CD4-positive, CD25-positive, alpha-beta regulatory T cell (primary cell): ENCODE data around the gene WDR27. TPM values are rescaled to one million over a fixed set of nuclear protein-coding genes. Genes with fewer than 3 reads are reported as not detected.

ENCODE experiments used
- ATAC-seq, 2 donors: fragments of 150-1000 bp; cut with Tn5 transposase; one replicate each; pipeline ENCODE4 v1.10.0; 2021; ENCODE audit warnings: low read depth in 2 of 2, moderate number of reproducible peaks in 2 of 2, moderate library complexity in 1 of 2
- DNase-seq, 3 donors: peaks; one replicate each; pipeline versions ENCODE4 v3.0.0 to v3.0.0-alpha.2; 2012 to 2022; ENCODE audit warnings: mixed read lengths in 1 of 3
- H3K27ac ChIP-seq: one replicate; pipeline ENCODE4 v1.7.0; 2013; ENCODE audit warnings: mild to moderate bottlenecking, low read length; ENCODE audit not compliant: insufficient read depth, poor library complexity, severe bottlenecking
- H3K27me3 ChIP-seq: one replicate; pipeline ENCODE4 v1.7.0; 2013; ENCODE audit warnings: low read length; ENCODE audit not compliant: control insufficient read depth, insufficient read depth
- H3K36me3 ChIP-seq: one replicate; pipeline ENCODE4 v1.7.0; 2013; ENCODE audit warnings: mild to moderate bottlenecking, low read length, moderate library complexity; ENCODE audit not compliant: control insufficient read depth, insufficient read depth
- H3K4me1 ChIP-seq: 2 replicates; pipeline ENCODE4 v1.7.0; 2013; ENCODE audit warnings: mild to moderate bottlenecking, low read length; ENCODE audit not compliant: insufficient read depth, control insufficient read depth, poor library complexity, severe bottlenecking
- H3K4me3 ChIP-seq: one replicate; pipeline ENCODE4 v1.7.0; 2013; ENCODE audit warnings: low read depth, mild to moderate bottlenecking, low read length, moderate library complexity
- H3K9me3 ChIP-seq, 2 experiments: 1 replicate in 1 of 2; 2 replicates in 1 of 2; pipeline ENCODE4 v1.7.0; 2013; ENCODE audit warnings: low read length in 2 of 2, mild to moderate bottlenecking in 1 of 2, moderate library complexity in 1 of 2; ENCODE audit not compliant: control insufficient read depth in 2 of 2
- H3K27ac Mint-ChIP-seq, 3 donors: one replicate each; pipeline ENCODE4 v1.8.0; 2020 to 2022; ENCODE audit warnings: mild to moderate bottlenecking in 3 of 3, mixed read lengths in 3 of 3, moderate library complexity in 2 of 3
- H3K27me3 Mint-ChIP-seq: one replicate; pipeline ENCODE4 v1.8.0; 2022; ENCODE audit warnings: mild to moderate bottlenecking, mixed read lengths
- H3K36me3 Mint-ChIP-seq: one replicate; pipeline ENCODE4 v1.8.0; 2020; ENCODE audit warnings: mixed read lengths
- H3K4me1 Mint-ChIP-seq, 4 donors: one replicate each; pipeline ENCODE4 v1.8.0; 2020 to 2022; ENCODE audit warnings: mixed read lengths in 4 of 4, mild to moderate bottlenecking in 1 of 4
- H3K4me3 Mint-ChIP-seq, 4 donors: one replicate each; pipeline ENCODE4 v1.8.0; 2020 to 2022; ENCODE audit warnings: mild to moderate bottlenecking in 4 of 4, mixed read lengths in 4 of 4, moderate library complexity in 3 of 4
- H3K9me3 Mint-ChIP-seq, 7 donors: one replicate each; pipeline ENCODE4 v1.8.0; 2020 to 2022; ENCODE audit warnings: mixed read lengths in 7 of 7, mild to moderate bottlenecking in 3 of 7, moderate library complexity in 2 of 7
- polyA plus RNA-seq, 4 donors: library from polyadenylated mRNA; unstranded; fragments of 300-500 nt; fragmentation: Illumina TruSeq; gene quantifications; one replicate each; pipeline ENCODE4 v1.2.3, GENCODE V29; 2021
- total RNA-seq: library from RNA; stranded (reverse); gene quantifications from one replicate; pipeline ENCODE4 v1.2.3, GENCODE V29; 2022

The WDR27 gene
- total and polyA plus RNA-seq, 5 donors from 2014 or later = 3.7 to 30.7 (median 5.1) TPM

DNA sequence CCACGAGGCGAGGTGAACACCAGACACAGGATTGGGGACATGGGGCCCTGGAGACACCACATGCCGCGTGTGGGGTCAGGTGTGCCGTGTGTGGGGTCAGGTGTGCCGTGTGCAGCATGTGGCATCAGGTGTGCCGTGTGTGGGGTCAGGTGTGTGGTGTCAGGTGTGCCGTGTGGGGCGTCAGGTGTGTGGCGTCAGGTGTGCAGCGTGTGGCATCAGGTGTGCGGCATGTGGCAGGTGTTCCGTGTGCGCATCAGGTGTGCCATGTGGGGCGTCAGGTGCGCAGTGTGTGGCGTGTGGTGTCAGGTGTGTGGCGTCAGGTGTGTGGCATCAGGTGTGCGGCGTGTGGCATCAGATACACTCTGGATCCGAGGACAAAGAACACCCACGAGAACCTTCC, 77.9 kb downstream of the WDR27 start:
- H3K36me3 Mint-ChIP-seq = peaks cover 16% of the 10 kb centered on the region
- H3K4me3 Mint-ChIP-seq = no peak overlapping the region
- Histone ChIP-seq H3K4me3 (no peak overlapping the region), H3K36me3 (no peaks in the 10 kb centered on the region), H3K9me3 (no peaks in the 10 kb centered on the region), H3K27me3 (no peaks in the 10 kb centered on the region), H3K4me1 (no peaks in the 10 kb centered on the region), H3K27ac (no peak overlapping the region)
- no peaks in the 10 kb centered on the region for H3K27me3 Mint-ChIP-seq
- ATAC-seq (no peak), DNase-seq (no peak)
- no peaks in the 10 kb centered on the region for H3K9me3 Mint-ChIP-seq
- H3K27ac Mint-ChIP-seq = peak overlapping the region in 1 of 3 donors; percentile 51
- no peaks in the 10 kb centered on the region for H3K4me1 Mint-ChIP-seq

DNA sequence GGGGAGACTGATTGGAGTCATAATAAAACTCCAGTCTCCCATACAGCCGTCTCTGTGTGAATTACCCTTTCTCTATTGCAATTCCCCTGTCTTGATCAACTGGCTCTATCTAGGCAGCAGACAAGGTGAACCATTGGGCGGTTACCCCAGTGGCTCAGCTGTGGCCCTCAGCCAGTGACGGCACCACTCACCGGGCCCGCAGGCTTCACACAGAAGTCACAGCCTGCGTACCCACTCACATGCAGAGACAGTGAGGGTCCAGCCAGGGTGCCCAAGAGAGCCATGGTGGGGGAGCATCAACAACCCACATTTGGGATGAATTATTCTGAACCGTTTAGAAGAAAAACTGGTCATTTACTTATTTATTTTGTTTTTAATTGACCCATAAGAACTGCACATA, 78.5 kb downstream of the WDR27 start:
- H3K9me3 ChIP-seq = no peaks in the 10 kb centered on the region
- Mint-ChIP-seq H3K4me1 (no peaks in the 10 kb centered on the region), H3K36me3 (peaks cover 16% of the 10 kb centered on the region), H3K27me3 (no peaks in the 10 kb centered on the region), H3K4me3 (no peak overlapping the region), H3K9me3 (no peaks in the 10 kb centered on the region), H3K27ac (no peak overlapping the region)
- no peaks in the 10 kb centered on the region for H3K27me3 ChIP-seq
- no peak overlapping the region for H3K27ac ChIP-seq
- no peaks in the 10 kb centered on the region for H3K4me1 ChIP-seq
- ATAC-seq (no peak), DNase-seq (no peak)
- H3K36me3 ChIP-seq = no peaks in the 10 kb centered on the region
- H3K4me3 ChIP-seq = no peak overlapping the region

DNA sequence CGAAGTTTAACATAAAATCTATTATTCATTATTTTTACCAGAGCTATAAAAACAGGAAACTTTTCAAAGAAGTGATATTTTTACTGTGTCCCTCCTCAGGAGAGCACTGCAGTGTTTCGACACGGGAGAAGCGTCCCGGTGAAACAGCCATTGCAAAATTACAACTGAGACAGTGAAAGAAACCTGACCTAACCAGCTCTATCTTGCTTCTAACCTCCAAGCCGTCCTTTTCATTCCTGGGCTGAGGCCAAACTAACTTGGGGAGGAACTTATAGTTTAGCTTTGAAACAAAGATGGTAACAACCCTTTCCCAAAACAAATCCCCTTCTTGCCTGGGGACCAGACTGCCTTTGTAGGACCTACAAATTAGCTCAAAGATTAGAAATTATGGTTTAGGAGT, 79.2 kb downstream of the WDR27 start:
- H3K4me1 Mint-ChIP-seq = no peaks in the 10 kb centered on the region
- H3K9me3 Mint-ChIP-seq = no peaks in the 10 kb centered on the region
- H3K27me3 Mint-ChIP-seq = no peaks in the 10 kb centered on the region
- H3K4me3 Mint-ChIP-seq = no peak overlapping the region
- ATAC-seq (no peak), DNase-seq (no peak)
- Histone ChIP-seq H3K4me1 (no peaks in the 10 kb centered on the region), H3K9me3 (no peaks in the 10 kb centered on the region), H3K27me3 (no peaks in the 10 kb centered on the region), H3K4me3 (no peak overlapping the region), H3K36me3 (no peaks in the 10 kb centered on the region), H3K27ac (no peak overlapping the region)
- peaks cover 16% of the 10 kb centered on the region for H3K36me3 Mint-ChIP-seq
- H3K27ac Mint-ChIP-seq = no peak overlapping the region

DNA sequence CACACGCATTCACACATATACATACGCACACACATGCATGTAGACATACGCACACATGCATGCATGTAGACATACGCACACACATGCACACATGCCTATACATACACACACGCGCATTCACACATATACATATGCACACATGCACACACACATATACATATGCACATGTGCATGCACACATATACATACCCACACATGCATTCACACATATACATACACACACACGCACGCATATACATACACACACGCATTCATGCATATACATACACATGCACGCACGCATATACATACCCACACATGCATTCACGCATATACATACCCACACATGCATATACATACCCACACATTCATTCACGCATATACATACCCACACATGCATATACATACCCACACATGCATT, 80.5 kb downstream of the WDR27 start:
- no peaks in the 10 kb centered on the region for H3K4me1 ChIP-seq
- no peak overlapping the region for H3K4me3 ChIP-seq
- H3K9me3 ChIP-seq = no peaks in the 10 kb centered on the region
- Mint-ChIP-seq H3K36me3 (peaks cover 7% of the 10 kb centered on the region), H3K4me1 (peaks cover 0 to 6% (median 0%) of the 10 kb centered on the region in 4 donors), H3K27ac (no peak overlapping the region), H3K27me3 (no peaks in the 10 kb centered on the region), H3K9me3 (peaks cover 0 to 6% (median 0%) of the 10 kb centered on the region in 7 donors), H3K4me3 (no peak overlapping the region)
- H3K27me3 ChIP-seq = no peaks in the 10 kb centered on the region
- H3K27ac ChIP-seq = no peak overlapping the region
- no peak for DNase-seq
- ATAC-seq = no peak
- no peaks in the 10 kb centered on the region for H3K36me3 ChIP-seq

DNA sequence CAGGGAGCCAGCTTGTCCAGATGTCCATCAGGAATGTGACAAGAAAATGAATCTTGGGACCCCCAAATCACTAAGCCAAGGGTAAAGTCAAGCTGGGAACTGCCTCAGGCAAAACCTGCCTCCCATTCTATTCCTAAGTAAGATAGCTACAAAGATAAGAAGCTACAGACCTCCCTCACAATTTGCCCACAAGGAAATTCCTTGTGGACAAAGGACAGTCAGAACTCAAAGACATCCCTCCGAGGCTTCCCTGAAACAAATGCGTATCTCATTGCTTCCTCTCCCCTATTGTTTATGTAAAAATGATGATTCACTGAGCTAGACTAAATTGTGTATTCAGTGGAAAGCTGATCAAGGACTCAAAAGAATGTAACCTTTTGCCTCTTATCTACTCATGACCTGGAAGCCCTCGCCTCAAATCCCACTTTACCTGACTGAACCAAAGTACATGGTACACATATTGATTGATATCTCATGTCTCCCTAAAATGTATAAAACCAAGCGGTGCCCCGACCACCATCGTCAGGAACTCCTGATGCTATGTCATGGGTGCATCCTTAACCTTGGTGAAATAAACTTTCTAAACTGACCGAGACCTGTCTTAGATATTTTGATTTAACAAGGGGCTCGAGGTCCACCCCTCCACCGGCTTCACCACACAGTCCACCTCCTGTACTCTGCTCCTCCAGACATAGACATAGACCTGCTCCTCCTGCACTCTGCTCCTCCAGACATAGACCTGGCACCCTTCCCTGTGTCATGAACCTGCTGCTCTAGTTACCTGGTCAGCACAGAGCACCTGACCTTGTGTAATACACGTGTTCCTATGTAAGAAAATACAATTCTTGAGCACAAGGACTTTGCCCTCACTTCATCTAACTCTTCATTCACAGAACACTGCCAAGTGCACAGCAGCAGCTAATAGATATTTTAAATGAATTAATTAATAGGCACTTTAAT, 81.4 kb downstream of the WDR27 start:
- no peaks in the 10 kb centered on the region for H3K9me3 ChIP-seq
- H3K4me3 ChIP-seq = no peak overlapping the region
- no peaks in the 10 kb centered on the region for H3K27me3 ChIP-seq
- no peak overlapping the region for H3K27ac ChIP-seq
- DNase-seq (no peak), ATAC-seq (no peak)
- no peak overlapping the region for H3K27ac Mint-ChIP-seq
- H3K4me1 Mint-ChIP-seq = peaks cover 0 to 6% (median 0%) of the 10 kb centered on the region in 4 donors
- no peak overlapping the region for H3K4me3 Mint-ChIP-seq
- no peaks in the 10 kb centered on the region for H3K4me1 ChIP-seq
- H3K9me3 Mint-ChIP-seq = peaks cover 0 to 9% (median 0%) of the 10 kb centered on the region in 7 donors
- no peaks in the 10 kb centered on the region for H3K27me3 Mint-ChIP-seq
- peaks cover 4% of the 10 kb centered on the region for H3K36me3 Mint-ChIP-seq
- no peaks in the 10 kb centered on the region for H3K36me3 ChIP-seq

DNA sequence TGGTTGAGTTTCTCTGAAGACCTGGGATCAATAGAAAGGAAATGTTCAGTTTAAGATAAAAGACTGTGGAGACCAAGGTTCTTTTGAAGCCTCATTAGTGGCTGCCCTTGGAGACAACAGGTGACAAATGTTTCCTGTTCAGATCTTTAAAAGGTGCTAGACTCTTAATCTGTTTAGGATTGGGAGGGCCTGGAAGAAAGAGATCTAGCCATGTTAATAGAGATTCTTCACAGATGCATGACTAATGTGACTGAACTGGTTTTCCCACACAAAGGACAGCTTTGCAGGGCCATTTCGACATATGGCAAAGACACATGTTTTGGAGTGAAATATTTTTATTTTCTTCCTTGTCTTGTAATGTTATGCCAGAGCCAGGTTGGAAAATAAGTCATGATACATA, 82.2 kb downstream of the WDR27 start:
- H3K9me3 Mint-ChIP-seq = peaks cover 0 to 10% (median 0%) of the 10 kb centered on the region in 7 donors
- H3K9me3 ChIP-seq = no peaks in the 10 kb centered on the region
- H3K36me3 Mint-ChIP-seq = peaks cover 4% of the 10 kb centered on the region
- H3K27me3 Mint-ChIP-seq = peaks cover 3% of the 10 kb centered on the region
- no peaks in the 10 kb centered on the region for H3K4me1 ChIP-seq
- no peaks in the 10 kb centered on the region for H3K36me3 ChIP-seq
- H3K4me1 Mint-ChIP-seq = peaks cover 0 to 6% (median 0%) of the 10 kb centered on the region in 4 donors
- DNase-seq (no peak), ATAC-seq (no peak)
- H3K27ac Mint-ChIP-seq = no peak overlapping the region
- H3K27ac ChIP-seq = no peak overlapping the region
- H3K4me3 Mint-ChIP-seq = no peak overlapping the region
- no peak overlapping the region for H3K4me3 ChIP-seq
- H3K27me3 ChIP-seq = no peaks in the 10 kb centered on the region

DNA sequence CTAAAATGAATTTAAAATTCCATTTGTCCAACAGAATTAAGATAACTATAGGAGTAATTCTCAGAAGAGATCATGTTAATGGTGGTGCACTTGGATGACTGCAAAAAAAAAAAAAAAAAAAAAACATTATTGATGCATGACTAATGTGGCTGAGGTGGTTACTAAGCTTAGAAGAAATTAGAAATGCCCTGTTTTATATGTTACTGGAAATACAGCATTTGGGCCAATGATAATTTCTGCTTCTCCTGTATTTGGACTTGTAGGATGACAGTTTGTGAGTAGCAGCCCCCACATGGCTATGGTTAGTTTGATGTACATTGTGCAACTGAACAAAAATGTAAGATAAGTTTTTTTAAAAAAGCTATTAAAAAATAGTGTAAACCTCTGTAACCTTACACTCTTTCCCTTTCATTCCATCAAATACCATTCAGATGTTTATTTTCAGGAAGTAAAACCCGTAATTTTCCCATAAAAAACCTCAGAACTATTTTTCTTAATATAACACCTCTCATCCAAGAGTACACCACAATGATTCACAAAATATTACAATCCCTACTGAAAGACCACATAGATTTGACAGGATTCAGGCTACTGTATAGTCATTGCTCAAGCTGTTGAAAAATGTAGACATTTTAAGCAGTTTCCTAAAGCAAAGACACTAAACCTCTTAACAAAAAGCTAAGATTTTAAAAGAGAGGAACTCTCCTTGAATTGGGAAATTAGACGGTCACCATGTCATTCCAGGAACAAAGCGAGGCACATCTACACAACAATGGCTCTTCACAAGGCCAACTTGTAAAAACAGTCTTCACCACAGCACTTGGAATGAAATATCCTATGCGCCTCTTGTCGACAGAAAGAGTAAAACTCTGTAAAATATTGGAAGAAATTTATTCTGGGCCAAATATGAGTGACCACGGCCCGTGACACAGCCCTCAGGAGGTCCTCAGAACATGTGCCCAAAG, 83.0 kb downstream of the WDR27 start:
- Histone ChIP-seq H3K4me1 (no peaks in the 10 kb centered on the region), H3K27me3 (no peaks in the 10 kb centered on the region), H3K36me3 (no peaks in the 10 kb centered on the region), H3K9me3 (no peaks in the 10 kb centered on the region), H3K4me3 (no peak overlapping the region), H3K27ac (no peak overlapping the region)
- Mint-ChIP-seq H3K36me3 (peaks cover 4% of the 10 kb centered on the region), H3K9me3 (peaks cover 0 to 10% (median 0%) of the 10 kb centered on the region in 7 donors), H3K4me3 (no peak overlapping the region), H3K27me3 (peaks cover 5% of the 10 kb centered on the region), H3K4me1 (peaks cover 0 to 6% (median 0%) of the 10 kb centered on the region in 4 donors), H3K27ac (no peak overlapping the region)
- no peak for ATAC-seq
- no peak for DNase-seq
